WTC11 (cell line): Measurements from ENCODE around the gene TMEM218.

Source experiments
- ATF2 ChIP-seq: sonication (generic); formaldehyde crosslinking; IDR thresholded peaks from 2 replicates; pipeline ENCODE4 v1.8.1; 2022; ENCODE audit warnings: low read depth, missing genetic modification reagents, borderline replicate concordance
- ATF6 ChIP-seq: sonication (generic); formaldehyde crosslinking; IDR thresholded peaks from 2 replicates; pipeline ENCODE4 v1.8.1; 2023; ENCODE audit warnings: mild to moderate bottlenecking, missing genetic modification reagents
- CTCF ChIP-seq: fragments of 200-600 bp; IDR thresholded peaks from 2 replicates; pipeline ENCODE4 v1.8.0; 2022; ENCODE audit warnings: antibody characterized with exemption
- ETV6 ChIP-seq: sonication (generic); formaldehyde crosslinking; IDR thresholded peaks from 2 replicates; pipeline ENCODE4 v1.8.1; 2022; ENCODE audit warnings: mild to moderate bottlenecking, missing genetic modification reagents
- FOXJ3 ChIP-seq: sonication (generic); formaldehyde crosslinking; IDR thresholded peaks from 2 replicates; pipeline ENCODE4 v1.9.0; 2021; ENCODE audit warnings: missing genetic modification reagents, mild to moderate bottlenecking, borderline replicate concordance
- FOXP1 ChIP-seq: sonication (generic); formaldehyde crosslinking; IDR thresholded peaks from 2 replicates; pipeline ENCODE4 v1.8.0; 2022; ENCODE audit warnings: missing genetic modification reagents, mild to moderate bottlenecking, moderate library complexity, borderline replicate concordance
- MAX ChIP-seq: sonication (generic); formaldehyde crosslinking; IDR thresholded peaks from 2 replicates; pipeline ENCODE4 v1.8.0; 2022; ENCODE audit warnings: mild to moderate bottlenecking, missing genetic modification reagents
- NFYB ChIP-seq: sonication (generic); formaldehyde crosslinking; conservative IDR thresholded peaks from 2 replicates; pipeline ENCODE4 v1.8.0; 2022; ENCODE audit warnings: low read depth, missing genetic modification reagents
- PRDM15 ChIP-seq: sonication (generic); formaldehyde crosslinking; IDR thresholded peaks from 2 replicates; pipeline ENCODE4 v1.8.0; 2022; ENCODE audit warnings: missing genetic modification reagents
- STAT6 ChIP-seq: sonication (generic); formaldehyde crosslinking; conservative IDR thresholded peaks from 2 replicates; pipeline ENCODE4 v1.8.1; 2023; ENCODE audit warnings: mild to moderate bottlenecking, low read depth, missing genetic modification reagents, moderate library complexity
- USF2 ChIP-seq: sonication (generic); formaldehyde crosslinking; IDR thresholded peaks from 2 replicates; pipeline ENCODE4 v1.8.1; 2023; ENCODE audit warnings: mild to moderate bottlenecking, missing genetic modification reagents, moderate library complexity

- TF ChIP-seq FOXP1 (no peak), ATF2 (no peak), CTCF (no peak), STAT6 (CRISPR knock-in tag) (no peak), ATF6 (CRISPR knock-in tag) (no peak), USF2 (CRISPR knock-in tag) (no peak), FOXJ3 (CRISPR knock-in tag) (no peak), NFYB (no peak), PRDM15 (no peak), ETV6 (CRISPR knock-in tag) (no peak), MAX (CRISPR knock-in tag) (no peak)
Measured at GRCh38 chr11:125074511-125075241, 36.8 kb downstream of the TMEM218 start.
